ENCODE results near the gene CREBL2.
"Not testable (repeated sequence)": the region's sequence is repeated elsewhere in the genome, so short reads cannot be mapped to it uniquely, and the experiment has no call there.

CREBL2 gene

GRCh38 chr12:12598864-12599263, 12.8 kb upstream of the CREBL2 start:
- DNase-seq = no peak

GRCh38 chr12:12599750-12600643, 11.7 kb upstream of the CREBL2 start:
- DNase-seq = no peak

DNA sequence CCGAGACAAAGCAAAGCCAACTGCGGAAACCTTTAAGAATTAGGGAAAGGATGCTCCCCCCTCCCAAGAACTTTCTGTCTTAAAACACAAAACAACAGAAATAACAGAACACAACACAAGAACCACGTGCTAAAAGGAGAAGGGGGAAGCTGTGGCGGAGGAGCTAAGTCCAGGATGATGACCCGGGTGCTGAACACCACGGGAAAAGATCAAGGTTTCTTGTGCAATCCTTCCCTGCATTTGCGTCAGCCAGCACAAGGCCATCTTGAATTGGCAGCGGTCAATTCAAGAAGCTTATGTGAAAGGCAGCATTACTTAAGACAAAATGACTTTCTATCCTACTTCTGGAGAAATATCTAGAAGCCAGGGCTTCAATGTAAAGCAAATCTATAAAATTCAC, 11.0 kb upstream of the CREBL2 start:
- no peak for DNase-seq

DNA sequence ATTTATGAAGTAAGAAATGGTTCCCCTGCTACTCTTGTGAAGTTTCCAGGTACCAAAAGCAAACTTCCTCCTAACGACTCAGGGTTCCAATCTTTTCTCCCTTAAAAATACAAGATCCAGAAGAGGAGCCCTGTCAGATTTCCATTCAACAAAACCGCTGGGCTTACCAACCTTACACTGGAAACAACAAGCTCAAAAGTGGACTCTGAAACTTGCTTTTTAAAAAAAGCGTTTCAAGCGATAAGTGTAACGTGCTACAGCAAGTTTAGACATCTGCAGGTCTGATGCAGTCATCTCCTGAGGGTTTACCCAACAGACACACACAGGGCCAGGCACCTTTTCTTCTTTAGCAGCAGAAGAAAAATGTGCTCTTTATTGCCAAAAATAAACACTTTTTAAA, 6.9 kb upstream of the CREBL2 start:
- no peak for DNase-seq

DNA sequence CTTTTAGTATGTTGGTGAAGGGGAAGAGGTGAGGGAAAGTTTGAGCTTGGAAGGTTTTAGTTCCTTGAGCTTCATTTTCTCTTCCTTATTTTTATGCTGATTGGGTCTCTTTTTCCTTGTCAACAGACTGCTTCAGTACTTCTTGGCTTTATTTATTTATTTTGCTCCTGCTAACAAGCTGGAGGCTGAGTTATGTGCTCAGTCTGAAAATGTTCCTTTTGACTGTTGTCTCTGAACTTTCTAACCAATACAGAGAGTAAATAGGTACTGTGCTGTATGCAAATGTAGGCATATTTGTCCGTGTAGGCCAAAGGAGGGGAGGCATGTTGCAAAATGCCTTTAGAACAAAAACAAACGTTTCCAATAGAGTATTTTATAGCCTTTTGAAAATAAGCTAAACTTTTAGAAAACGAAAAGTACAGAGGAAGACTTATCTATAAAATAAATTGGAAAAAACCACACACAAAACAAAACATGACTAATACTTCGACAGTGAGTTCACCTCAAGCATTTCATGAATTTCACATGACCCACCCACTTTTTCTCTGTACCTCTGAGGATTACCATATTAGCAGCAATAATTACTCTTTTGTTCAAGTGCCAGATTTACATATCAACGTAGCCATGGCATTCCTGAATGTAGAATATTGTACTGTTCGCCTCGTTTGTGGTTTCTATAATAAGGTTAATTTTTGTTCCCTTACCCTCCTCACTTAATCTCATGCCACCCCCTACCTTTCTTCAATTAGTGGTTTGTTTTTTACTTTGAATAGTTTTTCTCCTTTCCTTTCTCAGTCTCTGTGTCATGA, 4.7 kb upstream of the CREBL2 start:
- DNase-seq = peak; percentile 69

- DNase-seq = no peak
These were observed 3.1 kb upstream of the CREBL2 start for GRCh38 chr12:12608557-12608957.

GRCh38 chr12:12609692-12610091, 2.0 kb upstream of the CREBL2 start:
- DNase-seq = no peak

GRCh38 chr12:12610711-12611110, 965 bp upstream of the CREBL2 start:
- no peak for DNase-seq

- peak; percentile 56 for DNase-seq
These were observed 682 bp downstream of the CREBL2 start for GRCh38 chr12:12612358-12612757.

GRCh38 chr12:12613344-12613743, 1.7 kb downstream of the CREBL2 start:
- DNase-seq = no peak

DNA sequence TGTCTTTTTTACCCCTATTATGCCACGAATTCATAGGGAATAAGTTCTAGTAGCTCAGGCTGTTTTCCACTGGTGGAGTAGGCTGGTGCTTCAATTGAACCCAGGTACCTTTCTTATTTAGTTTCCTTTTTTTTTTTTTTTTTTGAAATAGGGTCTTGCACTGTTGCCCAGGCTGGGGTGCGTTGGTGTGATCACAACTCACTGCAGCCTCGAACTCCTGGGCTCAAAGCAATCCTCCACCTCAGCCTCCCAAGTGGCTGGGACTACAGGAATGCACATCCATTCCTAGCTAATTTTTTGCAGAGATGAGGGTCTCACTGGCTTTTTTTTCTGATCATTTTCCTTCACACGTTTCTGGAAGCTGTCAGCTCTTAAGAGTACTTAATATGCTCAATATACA, 2.7 kb downstream of the CREBL2 start:
- no peak for DNase-seq

DNA sequence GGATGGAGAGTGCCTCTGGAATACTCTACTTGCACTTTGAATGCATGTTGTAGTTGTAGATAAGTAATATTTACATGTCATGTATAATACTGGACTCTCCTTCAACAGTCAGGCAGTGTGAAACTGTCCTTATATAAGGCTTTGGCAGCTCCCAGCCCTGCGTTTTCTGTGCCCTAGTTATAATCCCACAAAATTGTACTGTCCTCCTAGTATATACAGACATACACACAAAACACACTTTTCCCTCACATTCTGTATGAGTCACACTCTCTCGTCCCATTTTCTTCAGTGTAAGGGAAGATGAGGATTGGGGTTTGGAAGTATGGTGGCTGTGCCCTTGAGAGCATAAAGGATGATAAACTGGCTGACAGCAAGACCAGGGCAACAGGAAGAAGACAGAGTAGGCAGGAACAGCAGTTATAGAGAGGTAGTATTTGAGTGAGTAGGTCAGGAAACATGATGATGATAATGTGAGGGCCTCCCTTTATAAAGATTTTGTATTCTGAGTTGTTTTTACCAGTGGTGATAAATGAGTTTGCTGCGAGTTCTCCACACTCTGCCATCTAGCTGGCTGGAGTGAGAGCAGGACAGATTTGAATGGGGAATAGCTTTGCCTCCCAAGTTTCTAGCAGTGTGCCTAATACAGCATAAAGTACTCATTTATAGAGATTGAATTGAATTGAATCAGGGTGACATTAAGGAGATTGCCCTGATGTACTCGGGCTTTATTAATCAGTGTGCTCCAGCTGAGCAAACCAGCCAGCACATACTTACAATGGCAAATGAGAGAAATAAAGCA, 5.0 kb downstream of the CREBL2 start:
- DNase-seq = no peak

GRCh38 chr12:12618064-12618463, 6.4 kb downstream of the CREBL2 start:
- not testable (repeated sequence) for DNase-seq

DNA sequence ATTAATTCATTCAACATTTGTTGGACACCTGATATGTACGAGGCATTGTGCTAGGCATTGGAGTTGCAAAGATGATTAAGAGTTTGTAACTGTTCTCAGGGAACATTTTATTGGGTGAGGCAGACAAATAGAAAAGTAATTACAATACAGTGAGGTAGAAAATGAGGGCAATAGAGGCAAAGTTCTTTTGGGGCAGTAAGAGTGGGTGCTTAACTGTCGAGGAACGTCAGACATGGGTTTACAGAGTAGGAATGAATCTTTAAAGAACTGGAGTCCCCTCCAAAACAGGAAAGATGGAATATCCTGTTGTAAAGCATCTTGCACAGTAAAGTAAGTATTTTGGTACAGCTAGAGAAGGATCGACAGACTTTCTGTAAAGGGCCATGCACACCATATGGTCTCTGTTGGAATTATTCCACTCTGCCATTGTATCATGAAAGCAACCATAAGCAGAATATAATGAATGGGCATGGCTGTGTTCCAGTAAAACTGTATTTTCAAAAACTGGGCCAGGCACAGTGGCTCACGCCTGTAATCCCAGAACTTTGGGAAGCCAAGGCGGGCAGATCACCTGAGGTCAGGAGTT, 9.1 kb downstream of the CREBL2 start:
- no peak for DNase-seq

GRCh38 chr12:12622418-12622817, 10.7 kb downstream of the CREBL2 start:
- no peak for DNase-seq

DNA sequence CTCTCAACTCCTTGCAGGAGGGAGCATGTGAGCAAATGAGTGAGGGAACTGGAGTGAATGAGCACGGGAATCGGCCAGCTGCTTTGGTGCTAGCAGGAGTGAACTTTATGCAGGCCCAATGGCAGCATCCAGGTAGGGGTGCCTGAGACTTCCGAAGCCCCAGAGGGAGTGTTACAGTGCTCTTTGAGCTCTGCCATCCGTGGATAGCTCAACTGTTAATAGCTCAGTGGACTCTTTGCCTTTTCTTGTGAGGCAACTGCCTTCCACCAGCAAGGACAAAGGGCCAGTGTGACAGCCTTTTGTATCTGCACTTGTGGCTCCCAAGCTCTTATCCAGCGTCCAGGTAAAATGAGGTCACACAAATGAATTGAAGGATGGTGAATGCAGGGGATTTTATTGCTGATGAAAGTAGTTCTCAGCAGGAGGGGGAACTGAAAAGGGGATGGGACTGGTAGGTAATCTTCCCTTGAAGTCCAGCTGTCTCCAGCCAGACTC, 12.9 kb downstream of the CREBL2 start:
- no peak for DNase-seq

GRCh38 chr12:12626471-12626870, 14.8 kb downstream of the CREBL2 start:
- no peak for DNase-seq

- no peak for DNase-seq
These were observed 15.7 kb downstream of the CREBL2 start for GRCh38 chr12:12627308-12627827.

GRCh38 chr12:12628013-12628412, 16.3 kb downstream of the CREBL2 start:
- peak; percentile 26 for DNase-seq

DNA sequence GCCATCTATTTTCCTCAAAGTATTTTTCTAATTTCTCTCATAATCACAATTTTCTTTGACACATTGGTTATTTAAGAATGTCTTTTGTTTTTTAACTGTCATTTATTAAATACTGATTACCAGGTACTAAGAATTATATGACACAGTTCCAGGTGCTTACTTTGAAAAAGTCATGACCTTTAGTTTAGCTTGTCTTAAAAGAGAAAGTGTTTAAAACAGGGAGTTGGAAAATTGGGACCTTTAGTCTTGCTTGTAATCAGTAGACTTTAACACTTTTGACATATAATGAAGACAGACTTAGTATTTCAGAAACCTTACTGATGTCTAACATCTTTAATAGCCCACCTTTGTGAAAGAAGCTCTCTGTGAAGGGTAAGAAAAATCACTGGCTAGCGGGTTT, 19.2 kb downstream of the CREBL2 start:
- DNase-seq = no peak

- DNase-seq = no peak
These were observed 24.0 kb downstream of the CREBL2 start for GRCh38 chr12:12635651-12636050.

GRCh38 chr12:12636641-12637040, 25.0 kb downstream of the CREBL2 start:
- DNase-seq = no peak

Data from fibroblast of skin of abdomen (primary cell).